HG02981 (cell line): Measurements from ENCODE around the gene ATAD3B.

Source experiments
- ATAC-seq: cut with Tn5 transposase; IDR thresholded peaks from one replicate; pipeline ENCODE4 v1.9.1; 2021; ENCODE audit warnings: mild to moderate bottlenecking, moderate library complexity; ENCODE audit not compliant: unreplicated experiment

ATAD3B gene

GRCh38 chr1:1542766-1543705, 71.5 kb downstream of the ATAD3B start:
- no peak for ATAC-seq

GRCh38 chr1:1543706-1544099, 72.1 kb downstream of the ATAD3B start:
- no peak for ATAC-seq

- no peak for ATAC-seq
Measured at GRCh38 chr1:1544544-1544943, 73.0 kb downstream of the ATAD3B start.
